HG03060 (cell line): ENCODE results near the gene SMYD1.

Experiments
- ATAC-seq: cut with Tn5 transposase; IDR thresholded peaks from one replicate; pipeline ENCODE4 v1.9.1; 2021; ENCODE audit warnings: low read depth, moderate number of reproducible peaks; ENCODE audit not compliant: unreplicated experiment

The SMYD1 gene

DNA sequence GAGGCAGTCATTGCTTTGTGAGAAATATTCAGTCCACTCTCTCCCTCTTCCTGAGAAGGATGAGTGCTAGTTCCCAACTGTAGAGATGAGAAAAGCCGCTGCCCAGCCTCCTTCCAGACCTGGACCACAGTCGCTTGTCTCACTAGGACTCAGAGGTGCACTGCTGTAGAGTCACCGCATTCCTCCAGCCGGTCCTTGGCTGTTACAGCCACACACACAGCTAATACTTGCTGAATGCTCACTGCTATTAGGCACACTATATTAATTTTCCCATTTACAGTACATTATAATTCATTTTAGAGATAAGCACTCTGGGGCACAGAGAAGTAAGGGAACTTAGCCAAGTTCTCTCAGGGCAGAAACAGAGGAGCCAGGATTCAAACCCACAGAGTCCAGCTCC, 70.2 kb downstream of the SMYD1 start:
- ATAC-seq, result no peak

- ATAC-seq, result no peak
Observed at GRCh38 chr2:88139203-88139702, 71.6 kb downstream of the SMYD1 start.

DNA sequence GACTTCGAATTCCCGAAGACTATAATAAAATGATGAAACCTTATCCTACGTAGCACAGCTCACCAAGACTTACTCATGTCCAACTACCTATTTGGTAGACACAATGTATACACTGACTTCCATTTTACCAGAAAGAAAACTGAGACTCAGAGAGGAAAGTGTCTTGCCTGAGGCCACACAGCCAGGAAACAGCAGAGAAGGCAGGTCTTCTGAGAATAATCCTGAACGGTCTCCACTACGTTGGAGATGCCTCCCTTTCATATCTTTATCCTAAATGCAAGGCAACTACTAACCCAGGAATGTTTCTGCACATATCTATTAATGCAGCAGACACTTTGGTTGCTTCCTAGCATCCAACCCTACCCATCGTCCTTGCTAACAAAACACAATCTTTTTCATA, 72.2 kb downstream of the SMYD1 start:
- ATAC-seq, result no peak

GRCh38 chr2:88141952-88142351, 74.3 kb downstream of the SMYD1 start:
- ATAC-seq, result no peak

GRCh38 chr2:88144271-88144670, 76.6 kb downstream of the SMYD1 start:
- no peak for ATAC-seq

DNA sequence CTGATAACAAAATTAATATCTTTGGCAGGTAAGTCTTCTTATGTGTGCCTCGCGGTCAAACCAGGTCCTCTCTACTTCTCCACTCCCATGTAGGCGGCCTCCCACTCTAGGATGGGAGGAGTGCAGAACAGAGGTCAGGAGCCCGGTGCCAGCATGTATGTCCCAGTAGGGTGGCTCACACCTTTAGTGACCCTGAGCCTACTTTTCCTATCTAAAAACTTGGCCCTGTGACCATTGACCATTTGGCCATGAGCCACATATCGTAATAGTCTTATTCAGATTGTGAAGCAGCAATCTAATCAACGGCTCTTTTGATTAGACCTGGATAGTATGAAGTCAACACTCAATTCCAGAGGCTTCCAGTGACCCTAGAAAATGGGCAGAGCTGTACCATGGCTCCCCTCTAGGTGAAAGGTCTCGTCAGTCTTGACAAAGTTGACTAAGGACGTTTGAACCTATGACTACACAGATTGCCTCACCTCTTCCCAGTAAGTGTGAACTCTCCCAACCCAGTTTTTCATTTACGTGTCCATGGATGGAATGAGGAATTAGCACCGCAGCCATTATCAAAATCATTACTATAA, 77.4 kb downstream of the SMYD1 start:
- ATAC-seq, result no peak

GRCh38 chr2:88146590-88146989, 79.0 kb downstream of the SMYD1 start:
- ATAC-seq, result no peak

- no peak for ATAC-seq
Observed at GRCh38 chr2:88147145-88147544, 79.5 kb downstream of the SMYD1 start.

GRCh38 chr2:88148929-88149438, 81.4 kb downstream of the SMYD1 start:
- ATAC-seq, result no peak

DNA sequence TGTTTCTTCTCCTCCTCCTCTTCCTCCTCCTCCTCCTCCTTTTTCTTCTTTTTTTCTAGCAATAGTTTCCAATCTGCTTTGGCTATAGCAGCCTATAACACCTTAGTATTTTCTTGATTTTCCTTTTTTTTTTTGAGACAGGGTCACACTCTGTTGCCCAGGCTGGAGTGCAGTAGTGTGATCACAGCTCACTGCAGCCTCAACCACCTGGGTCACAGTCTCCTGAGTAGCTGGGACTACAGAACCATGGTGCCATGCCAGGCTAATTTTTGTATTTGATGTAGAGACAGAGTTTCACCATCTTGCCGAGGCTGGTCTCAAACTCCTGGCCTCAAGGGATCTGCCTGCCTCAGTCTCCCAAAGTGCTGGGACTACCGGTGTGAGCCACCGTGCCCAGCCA, 91.9 kb downstream of the SMYD1 start:
- no peak for ATAC-seq

DNA sequence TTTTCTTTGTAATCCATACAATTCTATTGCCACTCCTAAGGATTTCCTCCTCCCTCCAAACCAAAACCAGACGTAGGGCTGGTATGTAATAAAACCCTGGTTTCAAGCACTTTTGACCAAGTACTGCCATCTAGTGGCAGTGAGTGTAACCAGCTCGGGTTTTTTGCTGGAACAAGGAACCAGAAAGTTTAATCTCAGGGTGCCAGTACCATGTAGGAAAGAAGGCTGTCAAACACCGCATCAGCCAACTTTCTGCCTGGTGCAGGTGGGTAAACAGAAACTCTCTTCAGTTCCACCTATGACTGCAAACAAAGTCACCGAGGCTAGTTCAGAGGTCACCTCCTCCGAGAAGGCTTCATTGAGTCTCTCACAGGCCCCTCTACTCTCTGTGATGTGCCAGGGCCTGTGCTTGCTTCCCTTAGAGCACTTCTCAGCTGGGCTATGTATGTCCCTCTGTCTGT, 92.4 kb downstream of the SMYD1 start:
- no peak for ATAC-seq

GRCh38 chr2:88160517-88160916, 92.9 kb downstream of the SMYD1 start:
- no peak for ATAC-seq

- no peak for ATAC-seq
Observed at GRCh38 chr2:88161446-88162244, 94.0 kb downstream of the SMYD1 start.
